Osteocyte (in vitro differentiated cells): ENCODE results near the gene ISOC2. TPM values are rescaled to one million over a fixed set of nuclear protein-coding genes. Genes with fewer than 3 reads are reported as not detected.

Source experiments
- DNase-seq: peaks from one replicate; pipeline ENCODE4 v3.0.0; 2021; ENCODE audit warnings: mixed read lengths; ENCODE audit not compliant: unreplicated experiment; ENCODE audit errors: extremely low spot score
- H3K27ac Mint-ChIP-seq: one replicate; pipeline ENCODE4 v1.8.0; 2021; ENCODE audit warnings: mild to moderate bottlenecking, mixed read lengths; ENCODE audit not compliant: unreplicated experiment
- H3K27me3 Mint-ChIP-seq: one replicate; pipeline ENCODE4 v1.8.0; 2021; ENCODE audit warnings: mixed read lengths; ENCODE audit not compliant: unreplicated experiment
- H3K36me3 Mint-ChIP-seq: one replicate; pipeline ENCODE4 v1.8.0; 2021; ENCODE audit warnings: mixed read lengths; ENCODE audit not compliant: unreplicated experiment
- H3K4me1 Mint-ChIP-seq: one replicate; pipeline ENCODE4 v1.8.0; 2021; ENCODE audit warnings: mixed read lengths; ENCODE audit not compliant: unreplicated experiment
- H3K4me3 Mint-ChIP-seq: one replicate; pipeline ENCODE4 v1.8.0; 2021; ENCODE audit warnings: mild to moderate bottlenecking, moderate library complexity, mixed read lengths; ENCODE audit not compliant: unreplicated experiment
- H3K9me3 Mint-ChIP-seq: one replicate; pipeline ENCODE4 v1.8.0; 2021; ENCODE audit warnings: mixed read lengths; ENCODE audit not compliant: unreplicated experiment
- total RNA-seq: library from RNA; stranded (reverse); gene quantifications from 2 replicates; pipeline ENCODE4 v1.2.1, GENCODE V29; 2021
- TF ChIP-seq, protein P1 (sequence below): fragments of 200-600 bp; sonication (generic); IDR thresholded peaks from 2 replicates; pipeline ENCODE4 v1.5.0; 2021; ENCODE audit warnings: antibody characterized with exemption, mild to moderate bottlenecking, moderate library complexity

Gene ISOC2
- total RNA-seq, 1 donor from 2014 or later: 39.8 TPM

DNA sequence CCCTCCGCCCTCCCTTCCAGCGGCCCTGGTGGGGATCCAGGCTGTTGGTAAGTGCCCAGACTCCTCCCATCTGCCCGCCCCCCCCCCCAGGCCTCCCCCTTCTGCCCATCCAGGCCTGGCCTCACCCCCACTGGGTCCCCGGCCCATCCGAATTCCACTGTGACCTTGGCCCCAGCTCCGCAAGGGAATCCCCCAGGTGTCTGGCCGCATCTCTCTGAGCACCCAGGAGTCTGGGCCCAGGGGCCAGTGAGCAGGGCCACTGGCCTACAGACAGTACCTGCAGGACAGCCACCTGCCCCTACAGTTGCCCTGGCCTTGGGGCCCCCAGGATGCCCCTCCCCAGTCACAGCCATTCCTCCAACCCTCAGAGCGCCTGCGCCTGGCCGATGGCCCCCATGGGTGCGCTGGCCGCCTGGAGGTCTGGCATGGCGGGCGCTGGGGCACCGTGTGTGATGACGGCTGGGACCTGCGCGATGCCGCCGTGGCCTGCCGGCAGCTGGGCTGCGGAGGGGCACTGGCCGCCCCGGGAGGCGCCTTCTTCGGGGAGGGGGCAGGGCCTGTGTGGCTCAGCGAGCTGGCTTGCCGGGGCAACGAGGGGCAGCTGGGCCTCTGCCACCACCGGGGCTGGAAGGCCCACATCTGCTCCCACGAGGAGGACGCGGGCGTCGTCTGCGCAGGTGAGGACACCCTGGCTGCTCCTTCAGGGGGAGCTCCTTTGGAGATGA is 27.7 kb upstream of the ISOC2 start:
- Mint-ChIP-seq H3K36me3 (no peaks in the 10 kb centered on the region), H3K4me1 (peaks cover 43% of the 10 kb centered on the region), H3K9me3 (no peaks in the 10 kb centered on the region), H3K27ac (no peak overlapping the region), H3K27me3 (no peaks in the 10 kb centered on the region), H3K4me3 (no peak overlapping the region)
- TF ChIP-seq, protein P1, sequence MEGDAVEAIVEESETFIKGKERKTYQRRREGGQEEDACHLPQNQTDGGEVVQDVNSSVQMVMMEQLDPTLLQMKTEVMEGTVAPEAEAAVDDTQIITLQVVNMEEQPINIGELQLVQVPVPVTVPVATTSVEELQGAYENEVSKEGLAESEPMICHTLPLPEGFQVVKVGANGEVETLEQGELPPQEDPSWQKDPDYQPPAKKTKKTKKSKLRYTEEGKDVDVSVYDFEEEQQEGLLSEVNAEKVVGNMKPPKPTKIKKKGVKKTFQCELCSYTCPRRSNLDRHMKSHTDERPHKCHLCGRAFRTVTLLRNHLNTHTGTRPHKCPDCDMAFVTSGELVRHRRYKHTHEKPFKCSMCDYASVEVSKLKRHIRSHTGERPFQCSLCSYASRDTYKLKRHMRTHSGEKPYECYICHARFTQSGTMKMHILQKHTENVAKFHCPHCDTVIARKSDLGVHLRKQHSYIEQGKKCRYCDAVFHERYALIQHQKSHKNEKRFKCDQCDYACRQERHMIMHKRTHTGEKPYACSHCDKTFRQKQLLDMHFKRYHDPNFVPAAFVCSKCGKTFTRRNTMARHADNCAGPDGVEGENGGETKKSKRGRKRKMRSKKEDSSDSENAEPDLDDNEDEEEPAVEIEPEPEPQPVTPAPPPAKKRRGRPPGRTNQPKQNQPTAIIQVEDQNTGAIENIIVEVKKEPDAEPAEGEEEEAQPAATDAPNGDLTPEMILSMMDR: no peak
- no peak for DNase-seq

DNA sequence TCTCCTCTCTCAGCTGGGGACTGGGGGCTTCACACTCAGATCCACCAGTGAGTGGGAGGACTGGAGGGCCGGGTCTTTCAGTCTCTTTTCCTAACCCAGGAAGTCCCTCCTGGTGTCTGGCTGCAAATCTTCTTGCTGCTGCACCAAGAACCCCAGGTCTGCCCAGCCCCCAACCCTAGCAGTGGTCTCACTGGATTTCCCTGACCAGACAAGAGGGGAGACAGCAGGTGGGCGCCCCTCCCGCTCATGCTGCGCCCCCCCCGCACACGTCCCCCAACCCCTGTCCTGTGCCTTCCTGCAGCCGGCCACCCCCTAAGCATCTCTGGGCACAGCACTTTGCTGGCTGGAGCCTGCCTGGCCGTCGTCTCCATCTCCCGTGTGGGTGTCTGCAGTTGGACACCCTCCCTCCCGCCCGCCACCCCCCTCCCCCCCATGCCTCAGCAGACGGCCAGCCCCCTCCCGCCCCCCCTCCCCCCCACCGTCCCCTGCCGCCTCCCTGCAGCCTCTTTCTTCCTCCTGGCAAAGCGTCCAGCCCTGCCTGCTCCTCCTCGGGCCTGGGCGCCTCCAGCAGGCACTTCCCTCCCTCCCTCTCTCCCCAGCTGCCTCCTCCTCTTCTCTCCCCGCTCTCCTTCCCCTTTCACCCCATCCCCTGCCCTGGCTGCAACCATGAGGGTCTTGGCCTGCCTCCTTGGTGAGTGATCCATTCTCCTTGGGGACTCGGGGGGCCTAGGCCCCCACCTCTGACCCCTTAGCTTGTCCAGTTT is 26.7 kb upstream of the ISOC2 start, which contains the start of gene SSC5D:
Gene SSC5D (plus strand): TSS at position 513 of the 764 bp plus-strand sequence. CDS start 154 bp downstream, at position 667.
- Mint-ChIP-seq H3K4me1 (peaks cover 38% of the 10 kb centered on the region), H3K36me3 (no peaks in the 10 kb centered on the region), H3K27ac (peak within 1 kb of the TSS; percentile 99), H3K27me3 (no peaks in the 10 kb centered on the region), H3K9me3 (no peaks in the 10 kb centered on the region), H3K4me3 (peak within 1 kb of the TSS; percentile 68)
- TF ChIP-seq, protein P1: no peak
- no peak for DNase-seq

DNA sequence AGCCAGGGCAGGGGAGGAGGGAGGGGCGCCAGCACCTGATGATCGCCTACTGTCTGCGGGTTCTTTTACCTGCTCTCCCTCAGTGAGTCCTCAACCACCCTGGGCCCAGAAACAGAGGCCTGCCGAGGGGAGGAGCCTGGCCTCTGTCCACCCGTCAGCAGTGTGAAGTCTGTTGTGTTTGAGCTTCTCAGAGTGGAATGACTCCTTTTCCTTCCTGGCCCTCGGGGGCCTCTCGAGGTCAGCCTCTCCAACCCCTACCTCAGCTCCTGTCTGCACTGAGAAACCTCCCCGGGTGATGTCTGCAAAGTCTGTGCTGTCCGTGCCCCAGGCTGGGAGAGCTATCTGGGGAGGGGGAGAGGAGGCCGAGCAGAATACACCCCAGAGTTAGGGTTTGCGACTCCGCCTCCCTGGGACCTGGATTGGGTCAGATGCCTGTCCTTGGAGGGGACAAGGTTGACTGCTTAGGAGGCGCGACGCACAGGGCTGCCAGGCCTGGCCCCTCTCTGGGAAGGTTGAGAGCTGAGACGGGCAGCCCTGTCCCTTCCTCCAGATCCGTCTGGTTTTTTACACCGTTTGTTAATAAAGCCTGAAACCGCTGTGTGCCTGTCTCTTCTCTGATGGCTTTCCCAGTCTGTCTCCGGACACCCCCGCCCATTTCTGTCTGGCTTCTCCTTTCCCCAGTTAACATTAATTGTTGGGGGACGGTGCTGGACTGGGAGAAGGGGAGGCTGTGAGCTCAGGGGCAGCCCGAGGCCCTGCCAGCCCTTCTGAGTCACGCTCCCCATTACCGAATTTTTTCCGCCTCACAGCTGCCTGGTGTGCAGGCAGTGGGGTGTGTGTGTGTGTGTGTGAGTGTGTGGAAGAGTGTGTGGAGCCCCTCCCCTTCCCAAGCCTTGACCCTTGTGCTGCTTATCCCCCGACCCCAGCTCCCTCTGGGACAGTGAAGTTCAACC is 25.8 kb upstream of the ISOC2 start:
- Mint-ChIP-seq H3K27me3 (no peaks in the 10 kb centered on the region), H3K36me3 (no peaks in the 10 kb centered on the region), H3K27ac (peak overlapping the region; percentile 99), H3K4me3 (peak overlapping the region; percentile 68), H3K9me3 (no peaks in the 10 kb centered on the region), H3K4me1 (peaks cover 34% of the 10 kb centered on the region)
- TF ChIP-seq, protein P1: no peak
- peak; percentile 91 for DNase-seq

DNA sequence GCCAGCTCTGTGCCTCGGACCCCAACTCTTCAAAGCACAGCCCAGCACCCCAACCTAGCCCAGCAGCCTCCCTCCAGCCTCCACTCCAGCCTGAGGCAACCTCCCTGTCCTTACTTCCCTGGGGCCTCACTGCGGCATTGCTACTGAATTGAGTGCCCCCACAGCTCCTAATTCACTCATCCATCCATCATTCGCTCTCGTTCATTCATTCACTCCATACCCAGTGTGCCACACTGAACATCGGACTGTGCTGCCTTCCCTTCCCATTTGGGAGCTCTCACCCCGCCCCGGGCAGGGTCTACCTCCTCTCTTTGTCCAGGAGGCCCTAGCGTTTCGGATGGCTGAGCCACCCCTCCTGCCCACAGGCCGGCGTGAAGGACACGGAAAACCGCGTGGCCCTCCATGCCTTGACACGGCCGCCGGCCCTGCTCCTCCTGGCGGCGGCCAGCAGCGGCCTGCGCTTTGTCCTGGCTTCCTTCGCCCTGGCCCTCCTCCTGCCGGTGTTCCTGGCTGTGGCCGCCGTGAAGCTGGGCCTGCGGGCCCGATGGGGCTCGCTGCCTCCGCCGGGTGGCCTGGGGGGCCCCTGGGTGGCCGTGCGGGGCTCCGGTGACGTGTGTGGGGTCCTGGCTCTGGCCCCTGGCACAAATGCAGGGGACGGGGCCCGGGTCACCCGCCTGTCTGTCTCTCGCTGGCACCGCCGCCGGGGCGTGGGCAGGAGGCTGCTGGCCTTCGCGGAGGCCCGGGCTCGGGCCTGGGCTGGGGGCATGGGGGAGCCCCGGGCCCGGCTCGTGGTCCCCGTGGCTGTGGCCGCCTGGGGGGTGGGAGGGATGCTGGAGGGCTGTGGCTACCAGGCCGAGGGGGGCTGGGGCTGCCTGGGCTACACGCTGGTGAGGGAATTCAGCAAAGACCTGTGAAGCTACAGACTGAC is 24.9 kb upstream of the ISOC2 start:
- peak overlapping the region; percentile 68 for H3K4me3 Mint-ChIP-seq
- no peaks in the 10 kb centered on the region for H3K9me3 Mint-ChIP-seq
- H3K27ac Mint-ChIP-seq: peak overlapping the region; percentile 99
- no peaks in the 10 kb centered on the region for H3K36me3 Mint-ChIP-seq
- peaks cover 30% of the 10 kb centered on the region for H3K4me1 Mint-ChIP-seq
- no peaks in the 10 kb centered on the region for H3K27me3 Mint-ChIP-seq
- TF ChIP-seq, protein P1: peak; percentile 3
- DNase-seq: no peak
